Ectodermal cell (in vitro differentiated cells): ENCODE data around the gene C1QA. TPM values are rescaled to one million over a fixed set of nuclear protein-coding genes. Genes with fewer than 3 reads are reported as not detected.

Source experiments
- H3K27ac ChIP-seq: 2 replicates; pipeline ENCODE4 v1.7.0; 2013; ENCODE audit warnings: mild to moderate bottlenecking, low read depth, low read length; ENCODE audit not compliant: insufficient read depth, poor library complexity, severe bottlenecking
- H3K27me3 ChIP-seq: 2 replicates; pipeline ENCODE4 v1.7.0; 2013; ENCODE audit warnings: mild to moderate bottlenecking, low read length; ENCODE audit not compliant: insufficient read depth, control insufficient read depth, poor library complexity, severe bottlenecking
- H3K36me3 ChIP-seq: one replicate; pipeline ENCODE4 v1.7.0; 2013; ENCODE audit warnings: low read length; ENCODE audit not compliant: control insufficient read depth, insufficient read depth
- H3K4me1 ChIP-seq: one replicate; pipeline ENCODE4 v1.7.0; 2013; ENCODE audit warnings: low read length; ENCODE audit not compliant: control insufficient read depth, insufficient read depth
- H3K4me3 ChIP-seq: 2 replicates; pipeline ENCODE4 v1.7.0; 2013; ENCODE audit warnings: low read depth, low read length, control low read depth; ENCODE audit not compliant: insufficient read depth
- H3K9me3 ChIP-seq: 2 replicates; pipeline ENCODE4 v1.7.0; 2013; ENCODE audit warnings: mild to moderate bottlenecking, low read length, moderate library complexity; ENCODE audit not compliant: control insufficient read depth
- WGBS, 2 experiments: methylation state at CpG; one replicate each; pipeline ENCODE4 v1.1.7; 2013; ENCODE audit warnings: missing lambda C conversion rate in 2 of 2; 5-methylcytosine and 5-hydroxymethylcytosine counted together
- polyA plus RNA-seq, 4 experiments: library from polyadenylated mRNA; stranded (reverse); fragments of 50-300 nt; gene quantifications; one replicate each; pipeline ENCODE4 v1.2.3, GENCODE V29; 2013

Gene C1QA, protein sequence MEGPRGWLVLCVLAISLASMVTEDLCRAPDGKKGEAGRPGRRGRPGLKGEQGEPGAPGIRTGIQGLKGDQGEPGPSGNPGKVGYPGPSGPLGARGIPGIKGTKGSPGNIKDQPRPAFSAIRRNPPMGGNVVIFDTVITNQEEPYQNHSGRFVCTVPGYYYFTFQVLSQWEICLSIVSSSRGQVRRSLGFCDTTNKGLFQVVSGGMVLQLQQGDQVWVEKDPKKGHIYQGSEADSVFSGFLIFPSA
- polyA plus RNA-seq (2013, experiment 1 of 4): not detected
- polyA plus RNA-seq (2013, experiment 2 of 4): not detected
- not detected for polyA plus RNA-seq (2013, experiment 3 of 4)
- not detected for polyA plus RNA-seq (2013, experiment 4 of 4)

DNA sequence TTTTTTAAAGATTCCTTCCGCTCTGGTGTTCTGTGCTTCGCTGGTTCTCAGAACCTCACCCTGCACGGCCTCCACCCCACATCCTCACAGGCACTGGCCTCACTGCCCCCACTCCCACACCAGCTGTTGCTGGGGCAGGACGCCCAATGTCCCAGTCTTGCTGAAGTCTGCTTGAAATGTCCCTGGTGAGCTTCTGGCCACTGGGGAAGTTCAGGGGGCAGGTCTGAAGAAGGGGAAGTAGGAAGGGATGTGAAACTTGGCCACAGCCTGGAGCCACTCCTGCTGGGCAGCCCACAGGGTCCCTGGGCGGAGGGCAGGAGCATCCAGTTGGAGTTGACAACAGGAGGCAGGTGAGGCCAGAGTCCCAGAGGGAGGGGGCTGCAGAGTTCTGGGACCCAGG lies at the start of gene C1QA:
Gene C1QA (plus strand): TSS at position 276 of the 400 bp plus-strand sequence. CDS start 989 bp downstream, outside the sequence.
- no peaks in the 10 kb centered on the region for H3K4me1 ChIP-seq
- no peaks in the 10 kb centered on the region for H3K27me3 ChIP-seq
- no peak within 1 kb of the TSS for H3K4me3 ChIP-seq
- WGBS, 2 experiments: 88 to 93% methylated on average over 5 of the region's 5 CpGs
- no peak within 1 kb of the TSS for H3K27ac ChIP-seq
- H3K9me3 ChIP-seq: no peaks in the 10 kb centered on the region
- no peaks in the 10 kb centered on the region for H3K36me3 ChIP-seq

DNA sequence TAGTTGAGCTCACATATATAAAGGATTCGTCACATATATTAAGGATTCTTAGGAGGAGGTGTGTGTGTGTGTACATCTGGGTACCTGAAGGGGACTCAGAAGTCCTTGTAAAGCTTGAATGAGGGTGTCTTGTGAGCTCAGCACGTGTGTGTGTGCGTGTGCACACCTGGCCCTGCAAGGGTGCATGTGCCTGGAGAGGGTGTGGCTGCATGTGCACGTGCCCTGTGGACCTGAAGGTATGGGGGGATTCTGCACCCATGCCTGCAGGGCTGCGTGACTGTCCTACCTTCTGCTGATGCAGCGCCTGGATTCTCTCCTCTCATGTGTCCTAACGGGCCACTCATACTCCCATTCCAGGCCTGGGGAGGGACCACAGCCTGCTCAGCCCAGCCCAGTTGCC lies 49.2 kb upstream of the C1QA start:
- no peaks in the 10 kb centered on the region for H3K36me3 ChIP-seq
- H3K9me3 ChIP-seq: no peaks in the 10 kb centered on the region
- H3K4me3 ChIP-seq: no peak overlapping the region
- no peaks in the 10 kb centered on the region for H3K4me1 ChIP-seq
- no peaks in the 10 kb centered on the region for H3K27me3 ChIP-seq
- WGBS, 2 experiments: 89 to 92% methylated on average over 7 of the region's 7 CpGs
- no peak overlapping the region for H3K27ac ChIP-seq

GRCh38 chr1:22588899-22589422 lies 47.5 kb upstream of the C1QA start:
- H3K4me1 ChIP-seq: no peaks in the 10 kb centered on the region
- H3K27me3 ChIP-seq: no peaks in the 10 kb centered on the region
- H3K27ac ChIP-seq: no peak overlapping the region
- no peak overlapping the region for H3K4me3 ChIP-seq
- H3K36me3 ChIP-seq: no peaks in the 10 kb centered on the region
- 93 to 94% methylated on average over 24 of the region's 24 CpGs for WGBS, 2 experiments
- H3K9me3 ChIP-seq: no peaks in the 10 kb centered on the region

DNA sequence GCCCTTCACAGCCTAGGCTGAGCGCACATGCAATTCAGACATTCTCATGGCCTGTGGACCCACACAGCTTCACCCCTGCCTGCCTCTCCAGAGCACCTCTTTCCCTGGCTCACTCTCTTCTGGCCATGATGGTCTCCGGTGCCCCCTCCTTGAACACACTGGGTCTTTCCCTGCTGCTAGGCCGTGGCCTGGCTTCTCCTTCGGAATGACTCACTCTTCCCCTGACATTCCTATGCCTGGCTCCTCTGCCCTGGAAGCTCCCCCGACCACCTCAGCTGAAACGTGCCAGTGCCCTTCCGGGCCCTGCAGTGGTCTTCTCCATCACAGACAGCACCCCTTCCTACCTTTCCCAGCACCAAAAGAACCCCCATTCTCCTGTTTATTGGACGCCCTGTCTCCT lies 44.9 kb upstream of the C1QA start:
- H3K27me3 ChIP-seq: no peaks in the 10 kb centered on the region
- H3K27ac ChIP-seq: no peak overlapping the region
- H3K4me1 ChIP-seq: no peaks in the 10 kb centered on the region
- H3K9me3 ChIP-seq: no peaks in the 10 kb centered on the region
- no peaks in the 10 kb centered on the region for H3K36me3 ChIP-seq
- H3K4me3 ChIP-seq: no peak overlapping the region
- 74 to 78% methylated on average over 8 of the region's 8 CpGs for WGBS, 2 experiments

- no peaks in the 10 kb centered on the region for H3K27me3 ChIP-seq
These were observed 44.4 kb upstream of the C1QA start for GRCh38 chr1:22592051-22592450.

GRCh38 chr1:22592919-22593790 lies 43.3 kb upstream of the C1QA start:
- Histone ChIP-seq H3K27me3 (no peaks in the 10 kb centered on the region), H3K27ac (no peak overlapping the region), H3K36me3 (no peaks in the 10 kb centered on the region), H3K4me1 (no peaks in the 10 kb centered on the region), H3K4me3 (no peak overlapping the region), H3K9me3 (no peaks in the 10 kb centered on the region)
- WGBS, 2 experiments: 88 to 89% methylated on average over 38 of the region's 38 CpGs

More at GRCh38 chr1:22592051-22592450, 44.4 kb upstream of the C1QA start:
- no peak overlapping the region for H3K27ac ChIP-seq
- H3K9me3 ChIP-seq: no peaks in the 10 kb centered on the region
- H3K4me3 ChIP-seq: no peak overlapping the region
- 85 to 87% methylated on average over 9 of the region's 9 CpGs for WGBS, 2 experiments
- no peaks in the 10 kb centered on the region for H3K4me1 ChIP-seq
- no peaks in the 10 kb centered on the region for H3K36me3 ChIP-seq

DNA sequence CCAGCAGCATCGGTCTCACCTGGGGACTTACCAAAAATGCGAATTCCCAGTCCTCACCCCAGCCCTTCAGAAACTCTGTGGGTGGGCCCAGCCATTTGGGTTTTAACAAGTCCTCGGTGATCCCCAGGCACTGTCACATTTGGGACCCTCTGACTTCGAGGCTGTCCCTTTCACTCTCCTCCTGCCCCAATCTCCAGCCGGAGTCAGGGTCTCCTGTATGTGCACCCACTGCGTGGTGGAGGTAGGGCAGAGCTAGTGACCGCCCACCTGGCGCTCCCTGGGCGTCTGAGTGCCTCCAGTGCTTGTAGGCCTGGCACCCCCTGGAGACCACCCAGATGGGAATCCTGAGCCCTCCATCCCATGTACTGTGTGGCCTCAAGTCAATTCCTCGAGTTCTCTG lies 42.0 kb upstream of the C1QA start:
- no peaks in the 10 kb centered on the region for H3K27me3 ChIP-seq
- no peaks in the 10 kb centered on the region for H3K36me3 ChIP-seq
- H3K4me1 ChIP-seq: no peaks in the 10 kb centered on the region
- WGBS, 2 experiments: 89 to 91% methylated on average over 10 of the region's 10 CpGs
- no peaks in the 10 kb centered on the region for H3K9me3 ChIP-seq
- H3K27ac ChIP-seq: no peak overlapping the region
- no peak overlapping the region for H3K4me3 ChIP-seq

- Histone ChIP-seq H3K4me1 (no peaks in the 10 kb centered on the region), H3K27ac (no peak overlapping the region), H3K27me3 (no peaks in the 10 kb centered on the region), H3K4me3 (no peak overlapping the region), H3K36me3 (no peaks in the 10 kb centered on the region), H3K9me3 (no peaks in the 10 kb centered on the region)
- 85% methylated on average over 7 of the region's 7 CpGs for WGBS, 2 experiments
These were observed 41.3 kb upstream of the C1QA start for GRCh38 chr1:22595108-22595507.

GRCh38 chr1:22597301-22597965 lies 39.0 kb upstream of the C1QA start:
- no peaks in the 10 kb centered on the region for H3K27me3 ChIP-seq
- no peak overlapping the region for H3K4me3 ChIP-seq

DNA sequence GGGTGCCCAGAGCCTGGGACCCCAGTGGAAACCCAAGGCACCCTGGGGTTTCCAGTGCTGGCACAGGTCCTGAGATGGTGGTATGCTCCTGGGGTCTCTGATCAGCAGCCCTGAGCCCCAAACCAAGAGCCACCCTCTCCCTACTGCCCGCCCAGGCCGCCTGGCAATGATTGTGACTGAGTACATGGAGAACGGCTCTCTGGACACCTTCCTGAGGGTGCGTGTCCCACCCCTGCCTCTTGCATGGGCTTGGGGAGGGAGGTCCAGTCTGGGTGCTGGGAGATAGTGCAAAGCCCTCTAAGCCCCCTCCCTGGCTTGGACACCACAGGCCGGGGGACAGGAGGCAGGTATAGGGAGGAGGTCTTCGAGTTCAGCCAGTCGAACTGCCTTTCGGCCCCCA lies 38.4 kb upstream of the C1QA start:
- Histone ChIP-seq H3K9me3 (no peaks in the 10 kb centered on the region), H3K27me3 (no peaks in the 10 kb centered on the region)

More at GRCh38 chr1:22597301-22597965, 39.0 kb upstream of the C1QA start:
- WGBS, 2 experiments: 92 to 93% methylated on average over 30 of the region's 30 CpGs
- Histone ChIP-seq H3K27ac (no peak overlapping the region), H3K9me3 (no peaks in the 10 kb centered on the region), H3K36me3 (no peaks in the 10 kb centered on the region), H3K4me1 (no peaks in the 10 kb centered on the region)

More for the DNA sequence above, 38.4 kb upstream of the C1QA start:
- Histone ChIP-seq H3K36me3 (no peaks in the 10 kb centered on the region), H3K27ac (no peak overlapping the region), H3K4me1 (no peaks in the 10 kb centered on the region), H3K4me3 (no peak overlapping the region)
- 94% methylated on average over 8 of the region's 8 CpGs for WGBS, 2 experiments
